ENCODE measurements around the gene APLP2. TPM values are rescaled to one million over a fixed set of nuclear protein-coding genes. Genes with fewer than 3 reads are reported as not detected.

APLP2 gene
- total and polyA plus RNA-seq, 3 donors from 2014 or later, result 105 to 159 (median 130) TPM

GRCh38 chr11:130183878-130184610, 114.3 kb downstream of the APLP2 start:
- intact Hi-C loops (cut with DNase I; ENCODE audit: low total_unique reads), result no loop called here
- Histone ChIP-seq H3K9me3 (no peaks in the 10 kb centered on the region), H3K36me3 (ENCODE audit: low read depth, missing control alignments) (no peaks in the 10 kb centered on the region), H3K4me1 (peaks cover 8% of the 10 kb centered on the region), H3K4me3 (no peak overlapping the region), H3K27me3 (no peaks in the 10 kb centered on the region), H3K27ac (no peak overlapping the region)
- WGBS, 2 donors, result 78 to 81% methylated on average over 11 of the region's 11 CpGs
- no peak for DNase-seq
- TF ChIP-seq POLR2A (IDR thresholded peaks at IDR 0.05), result no peak
- no peak for TF ChIP-seq CTCF (IDR thresholded peaks at IDR 0.05)

GRCh38 chr11:130187096-130187495, 117.4 kb downstream of the APLP2 start:
- Histone ChIP-seq H3K9me3 (no peaks in the 10 kb centered on the region), H3K27me3 (no peaks in the 10 kb centered on the region), H3K36me3 (ENCODE audit: low read depth, missing control alignments) (no peaks in the 10 kb centered on the region), H3K27ac (no peak overlapping the region), H3K4me1 (no peaks in the 10 kb centered on the region), H3K4me3 (no peak overlapping the region)
- intact Hi-C loops (cut with DNase I; ENCODE audit: low total_unique reads), result no loop called here
- DNase-seq, result no peak
- WGBS, 2 donors, result 83 to 93% methylated on average over 11 to 13 of the region's 13 CpGs
- TF ChIP-seq POLR2A (IDR thresholded peaks at IDR 0.05) (no peak), CTCF (IDR thresholded peaks at IDR 0.05) (no peak)

GRCh38 chr11:130188047-130188446, 118.4 kb downstream of the APLP2 start:
- no peaks in the 10 kb centered on the region for H3K27me3 ChIP-seq
- no peak overlapping the region for H3K4me3 ChIP-seq
- no peaks in the 10 kb centered on the region for H3K4me1 ChIP-seq
- H3K36me3 ChIP-seq (ENCODE audit: low read depth, missing control alignments), result no peaks in the 10 kb centered on the region
- WGBS, 2 donors, result 93 to 94% methylated on average over 12 to 14 of the region's 14 CpGs
- DNase-seq, result no peak
- no peak overlapping the region for H3K27ac ChIP-seq
- TF ChIP-seq POLR2A (IDR thresholded peaks at IDR 0.05) (no peak), CTCF (IDR thresholded peaks at IDR 0.05) (no peak)
- intact Hi-C loops (cut with DNase I; ENCODE audit: low total_unique reads), result no loop called here
- no peaks in the 10 kb centered on the region for H3K9me3 ChIP-seq

- DNase-seq, result no peak
- Histone ChIP-seq H3K36me3 (ENCODE audit: low read depth, missing control alignments) (no peaks in the 10 kb centered on the region), H3K27me3 (no peaks in the 10 kb centered on the region), H3K27ac (no peak overlapping the region), H3K4me1 (no peaks in the 10 kb centered on the region), H3K4me3 (no peak overlapping the region), H3K9me3 (no peaks in the 10 kb centered on the region)
- intact Hi-C loops (cut with DNase I; ENCODE audit: low total_unique reads), result no loop called here
- TF ChIP-seq CTCF (IDR thresholded peaks at IDR 0.05) (no peak), POLR2A (IDR thresholded peaks at IDR 0.05) (no peak)
- 65 to 84% methylated on average over 4 to 19 of the region's 19 CpGs for WGBS, 2 donors
Measured at GRCh38 chr11:130188585-130189347, 119.1 kb downstream of the APLP2 start.

Measured in testis (tissue), 3 donors.